ENCODE results near the gene RABGAP1L.
"Not testable (repeated sequence)": the region's sequence is repeated elsewhere in the genome, so short reads cannot be mapped to it uniquely, and the experiment has no call there.

RABGAP1L gene

GRCh38 chr1:174682419-174683008, 523.2 kb downstream of the RABGAP1L start:
- DNase-seq: no peak

- no peak for DNase-seq
Measured at GRCh38 chr1:174686213-174686612, 526.9 kb downstream of the RABGAP1L start.

GRCh38 chr1:174689524-174689923, 530.2 kb downstream of the RABGAP1L start:
- no peak for DNase-seq

- no peak for DNase-seq
Measured at GRCh38 chr1:174690266-174690665, 530.9 kb downstream of the RABGAP1L start.

- DNase-seq: no peak
Measured at GRCh38 chr1:174692313-174692712, 533.0 kb downstream of the RABGAP1L start.

GRCh38 chr1:174693085-174693484, 533.8 kb downstream of the RABGAP1L start:
- no peak for DNase-seq

GRCh38 chr1:174693539-174693938, 534.2 kb downstream of the RABGAP1L start:
- not testable (repeated sequence) for DNase-seq

GRCh38 chr1:174696026-174696821, 536.9 kb downstream of the RABGAP1L start:
- DNase-seq: no peak

GRCh38 chr1:174700314-174700713, 541.0 kb downstream of the RABGAP1L start:
- no peak for DNase-seq

- no peak for DNase-seq
Measured at GRCh38 chr1:174700775-174701174, 541.5 kb downstream of the RABGAP1L start.

- no peak for DNase-seq
Measured at GRCh38 chr1:174701565-174701964, 542.2 kb downstream of the RABGAP1L start.

- DNase-seq: no peak
Measured at GRCh38 chr1:174702011-174702410, 542.7 kb downstream of the RABGAP1L start.

GRCh38 chr1:174703309-174703708, 544.0 kb downstream of the RABGAP1L start:
- DNase-seq: no peak

- no peak for DNase-seq
Measured at GRCh38 chr1:174704300-174704699, 545.0 kb downstream of the RABGAP1L start.

- DNase-seq: no peak
Measured at GRCh38 chr1:174710868-174711845, 551.8 kb downstream of the RABGAP1L start.

GRCh38 chr1:174711848-174712247, 552.5 kb downstream of the RABGAP1L start:
- DNase-seq: not testable (repeated sequence)

GRCh38 chr1:174712541-174712940, 553.2 kb downstream of the RABGAP1L start:
- DNase-seq: no peak

- no peak for DNase-seq
Measured at GRCh38 chr1:174713796-174714195, 554.5 kb downstream of the RABGAP1L start.

GRCh38 chr1:174719194-174719593, 559.9 kb downstream of the RABGAP1L start:
- no peak for DNase-seq

- no peak for DNase-seq
Measured at GRCh38 chr1:174720618-174721017, 561.3 kb downstream of the RABGAP1L start.

GRCh38 chr1:174721246-174721645, 561.9 kb downstream of the RABGAP1L start:
- no peak for DNase-seq

GRCh38 chr1:174723816-174724215, 564.5 kb downstream of the RABGAP1L start:
- DNase-seq: no peak

GRCh38 chr1:174724219-174724618, 564.9 kb downstream of the RABGAP1L start:
- no peak for DNase-seq
